Measurements from ENCODE around the gene LYSMD2. TPM values are rescaled to one million over a fixed set of nuclear protein-coding genes. Genes with fewer than 3 reads are reported as not detected.

Gene LYSMD2
- polyA plus RNA-seq, 1 experiment: 3.4 TPM

- POLR2A ChIA-PET: no interaction called here
- CTCF ChIA-PET: no interaction called here
- TF ChIP-seq CTCF (IDR thresholded peaks at IDR 0.05; ENCODE audit: insufficient read depth, low read depth, low read length): no peak
- Histone ChIP-seq H3K36me3 (ENCODE audit: control insufficient read depth, insufficient read depth, low read length) (no peaks in the 10 kb centered on the region), H3K4me3 (ENCODE audit: low read depth, low read length) (no peak overlapping the region), H3K27me3 (ENCODE audit: control insufficient read depth, insufficient read depth, low read length) (peaks cover 2% of the 10 kb centered on the region)
- DNase-seq (ENCODE audit: low read depth): no peak
These were observed 23.3 kb downstream of the LYSMD2 start for GRCh38 chr15:51714162-51714561.

- TF ChIP-seq CTCF (IDR thresholded peaks at IDR 0.05; ENCODE audit: insufficient read depth, low read depth, low read length): no peak
- H3K36me3 ChIP-seq (ENCODE audit: control insufficient read depth, insufficient read depth, low read length): no peaks in the 10 kb centered on the region
- H3K27me3 ChIP-seq (ENCODE audit: control insufficient read depth, insufficient read depth, low read length): peaks cover 5% of the 10 kb centered on the region
- ChIA-PET POLR2A (no interaction called here), CTCF (interaction anchor here (1.1 kb wide), 1 partner anchor 20 kb away, joined by 3 read pairs; no protein-coding TSS in a partner anchor)
- no peak overlapping the region for H3K4me3 ChIP-seq (ENCODE audit: low read depth, low read length)
- no peak for DNase-seq (ENCODE audit: low read depth)
These were observed 28.4 kb downstream of the LYSMD2 start for GRCh38 chr15:51709031-51709430.

- POLR2A ChIA-PET: no interaction called here
- DNase-seq (ENCODE audit: low read depth): no peak
- TF ChIP-seq CTCF (IDR thresholded peaks at IDR 0.05; ENCODE audit: insufficient read depth, low read depth, low read length): no peak
- peaks cover 5% of the 10 kb centered on the region for H3K27me3 ChIP-seq (ENCODE audit: control insufficient read depth, insufficient read depth, low read length)
- H3K4me3 ChIP-seq (ENCODE audit: low read depth, low read length): no peak overlapping the region
- CTCF ChIA-PET: no interaction called here
- H3K36me3 ChIP-seq (ENCODE audit: control insufficient read depth, insufficient read depth, low read length): no peaks in the 10 kb centered on the region
These were observed 29.4 kb downstream of the LYSMD2 start for GRCh38 chr15:51708013-51708412.

GRCh38 chr15:51706926-51707608 lies 30.4 kb downstream of the LYSMD2 start:
- ChIA-PET POLR2A (no interaction called here), CTCF (interaction anchor here (1.4 to 1.8 kb wide), 2 partner anchors 57 to 70 kb away, joined by 5 to 8 read pairs; no protein-coding TSS in a partner anchor)
- Histone ChIP-seq H3K27me3 (ENCODE audit: control insufficient read depth, insufficient read depth, low read length) (peaks cover 5% of the 10 kb centered on the region), H3K36me3 (ENCODE audit: control insufficient read depth, insufficient read depth, low read length) (no peaks in the 10 kb centered on the region), H3K4me3 (ENCODE audit: low read depth, low read length) (no peak overlapping the region)
- no peak for TF ChIP-seq CTCF (IDR thresholded peaks at IDR 0.05; ENCODE audit: insufficient read depth, low read depth, low read length)
- no peak for DNase-seq (ENCODE audit: low read depth)

GRCh38 chr15:51706291-51706690 lies 31.2 kb downstream of the LYSMD2 start:
- Histone ChIP-seq H3K4me3 (ENCODE audit: low read depth, low read length) (no peak overlapping the region), H3K27me3 (ENCODE audit: control insufficient read depth, insufficient read depth, low read length) (peaks cover 7% of the 10 kb centered on the region), H3K36me3 (ENCODE audit: control insufficient read depth, insufficient read depth, low read length) (no peaks in the 10 kb centered on the region)
- no peak for TF ChIP-seq CTCF (IDR thresholded peaks at IDR 0.05; ENCODE audit: insufficient read depth, low read depth, low read length)
- DNase-seq (ENCODE audit: low read depth): no peak
- CTCF ChIA-PET: interaction anchor here (1.4 to 1.8 kb wide), 2 partner anchors 56 to 70 kb away, joined by 5 to 8 read pairs; no protein-coding TSS in a partner anchor
- POLR2A ChIA-PET: no interaction called here
